IPS-18c (cell line): ENCODE measurements around the gene PAPPA2.

Experiments used
- H3K4me3 ChIP-seq: 2 replicates; pipeline ENCODE4 v1.7.0; 2013; ENCODE audit warnings: low read depth, mild to moderate bottlenecking, low read length, moderate library complexity; ENCODE audit not compliant: insufficient read depth
- H3K9me3 ChIP-seq: one replicate; pipeline ENCODE4 v1.6.1; 2013; ENCODE audit warnings: mild to moderate bottlenecking, low read length, moderate library complexity; ENCODE audit not compliant: control insufficient read depth, insufficient read depth

PAPPA2 gene

GRCh38 chr1:176479971-176480370, 17.0 kb downstream of the PAPPA2 start:
- no peaks in the 10 kb centered on the region for H3K9me3 ChIP-seq
- H3K4me3 ChIP-seq, result no peak overlapping the region

- no peak overlapping the region for H3K4me3 ChIP-seq
- H3K9me3 ChIP-seq, result no peaks in the 10 kb centered on the region
Measured at GRCh38 chr1:176480750-176481149, 17.8 kb downstream of the PAPPA2 start.

GRCh38 chr1:176485083-176485482, 22.1 kb downstream of the PAPPA2 start:
- Histone ChIP-seq H3K4me3 (no peak overlapping the region), H3K9me3 (no peaks in the 10 kb centered on the region)

- Histone ChIP-seq H3K9me3 (no peaks in the 10 kb centered on the region), H3K4me3 (no peak overlapping the region)
Measured at GRCh38 chr1:176494436-176494835, 31.5 kb downstream of the PAPPA2 start.

- no peaks in the 10 kb centered on the region for H3K9me3 ChIP-seq
- H3K4me3 ChIP-seq, result no peak overlapping the region
Measured at GRCh38 chr1:176499671-176500070, 36.7 kb downstream of the PAPPA2 start.

DNA sequence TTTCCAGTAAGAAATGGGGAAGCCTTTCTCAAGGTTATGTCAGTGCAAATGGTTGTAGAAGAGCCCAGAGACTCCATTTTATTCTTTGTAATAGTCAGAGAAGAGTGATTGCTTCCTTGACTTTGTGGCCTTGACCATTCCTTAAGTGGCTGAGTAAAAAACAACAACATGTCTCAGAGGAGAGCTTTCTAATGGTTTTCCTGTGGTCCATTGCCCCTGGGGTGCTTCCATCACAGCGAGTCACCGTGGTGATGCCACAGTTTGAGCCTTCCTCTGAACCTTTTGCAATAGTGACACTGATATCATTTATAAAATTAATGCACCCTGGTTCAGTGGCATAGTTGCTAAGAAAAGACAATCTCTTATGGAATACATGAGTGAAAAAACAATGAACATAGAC, 38.6 kb downstream of the PAPPA2 start:
- Histone ChIP-seq H3K9me3 (no peaks in the 10 kb centered on the region), H3K4me3 (no peak overlapping the region)

- Histone ChIP-seq H3K4me3 (no peak overlapping the region), H3K9me3 (no peaks in the 10 kb centered on the region)
Measured at GRCh38 chr1:176504848-176505553, 42.0 kb downstream of the PAPPA2 start.

GRCh38 chr1:176512966-176513365, 50.0 kb downstream of the PAPPA2 start:
- no peak overlapping the region for H3K4me3 ChIP-seq
- H3K9me3 ChIP-seq, result peaks cover 2% of the 10 kb centered on the region

DNA sequence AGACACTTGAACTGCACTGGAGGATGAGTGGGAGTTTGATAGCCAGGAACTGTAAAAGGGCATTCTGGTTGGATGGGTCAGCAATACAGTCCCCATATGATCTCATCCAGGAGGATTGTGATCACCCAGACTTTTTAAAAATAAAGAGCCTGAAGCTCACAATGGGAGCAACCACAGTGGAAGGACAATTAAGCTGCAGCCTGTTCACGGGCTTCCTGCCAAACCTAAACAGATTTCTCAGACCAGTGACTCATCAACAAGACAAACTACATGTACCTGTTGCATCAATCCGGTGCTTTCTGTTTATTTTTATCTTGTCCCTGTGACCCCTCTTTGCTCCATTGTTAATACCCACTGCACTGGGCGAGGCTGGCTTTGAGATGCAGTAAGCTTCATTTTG, 52.3 kb downstream of the PAPPA2 start:
- Histone ChIP-seq H3K9me3 (peaks cover 2% of the 10 kb centered on the region), H3K4me3 (no peak overlapping the region)

DNA sequence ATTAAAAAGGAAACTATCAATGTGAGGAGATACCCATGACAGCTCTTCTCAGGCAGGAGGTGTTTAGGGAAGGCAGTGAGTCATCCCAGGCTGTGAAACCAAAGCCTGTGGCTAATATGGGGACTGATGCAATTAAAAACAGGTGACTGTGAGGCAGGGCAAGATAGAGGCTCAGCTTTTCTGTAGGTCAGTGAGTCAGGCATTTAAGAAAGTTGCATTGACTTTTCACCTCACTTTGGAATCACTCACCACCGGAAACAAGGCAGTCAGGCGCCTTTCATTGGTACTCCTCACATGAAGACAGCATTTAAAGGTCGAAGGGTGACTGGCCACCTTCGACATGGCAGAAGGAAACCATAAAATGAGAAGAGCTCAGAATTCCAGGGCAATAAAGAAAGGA, 54.5 kb downstream of the PAPPA2 start:
- H3K9me3 ChIP-seq, result peaks cover 2% of the 10 kb centered on the region
- no peak overlapping the region for H3K4me3 ChIP-seq

DNA sequence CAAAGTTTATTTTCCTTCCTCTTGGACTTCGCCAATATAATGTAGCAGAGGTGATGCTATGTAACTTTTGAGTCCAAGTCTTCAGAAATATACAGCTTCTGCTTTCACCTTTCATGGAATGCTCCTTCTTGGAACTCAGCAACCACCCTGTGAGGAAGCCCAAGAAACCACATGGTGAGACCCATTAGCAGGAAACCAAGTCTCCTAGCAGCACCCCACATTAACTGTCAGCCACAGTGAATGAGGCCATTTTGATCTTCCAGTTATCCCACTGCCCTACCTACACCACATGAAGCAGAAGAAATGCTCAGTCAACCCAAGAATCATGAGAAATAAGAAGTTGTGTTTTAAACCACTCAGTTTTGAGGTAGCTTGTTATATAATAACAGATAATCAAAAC, 58.2 kb downstream of the PAPPA2 start:
- Histone ChIP-seq H3K4me3 (no peak overlapping the region), H3K9me3 (peaks cover 2% of the 10 kb centered on the region)

DNA sequence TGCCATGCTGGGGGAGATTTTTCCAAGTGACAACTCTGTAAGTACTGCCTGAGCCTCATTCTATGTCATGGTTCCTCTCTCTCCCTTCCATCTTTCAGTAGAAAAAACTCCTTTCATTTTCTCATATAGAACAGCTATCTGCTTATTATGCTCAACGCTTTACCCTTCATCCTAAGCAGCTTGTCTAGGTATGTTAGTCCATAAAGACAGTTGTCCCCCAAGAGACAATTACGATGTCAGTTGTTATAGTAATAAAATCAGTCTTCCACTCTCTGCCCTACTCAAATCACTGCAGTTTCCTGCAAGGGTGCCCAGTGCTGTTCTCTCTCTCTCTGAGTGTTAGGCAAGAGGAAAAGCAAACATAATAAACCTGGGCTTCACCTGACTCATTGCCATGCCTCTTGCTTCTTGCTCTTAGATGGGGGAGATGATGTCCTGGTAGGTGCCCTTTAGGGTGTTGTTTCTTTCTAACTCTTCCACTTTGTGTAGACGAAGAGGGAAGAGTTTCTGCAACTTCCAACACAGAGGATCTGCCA, 59.4 kb downstream of the PAPPA2 start:
- no peak overlapping the region for H3K4me3 ChIP-seq
- peaks cover 2% of the 10 kb centered on the region for H3K9me3 ChIP-seq

GRCh38 chr1:176529395-176530090, 66.6 kb downstream of the PAPPA2 start:
- no peak overlapping the region for H3K4me3 ChIP-seq
- peaks cover 2% of the 10 kb centered on the region for H3K9me3 ChIP-seq

DNA sequence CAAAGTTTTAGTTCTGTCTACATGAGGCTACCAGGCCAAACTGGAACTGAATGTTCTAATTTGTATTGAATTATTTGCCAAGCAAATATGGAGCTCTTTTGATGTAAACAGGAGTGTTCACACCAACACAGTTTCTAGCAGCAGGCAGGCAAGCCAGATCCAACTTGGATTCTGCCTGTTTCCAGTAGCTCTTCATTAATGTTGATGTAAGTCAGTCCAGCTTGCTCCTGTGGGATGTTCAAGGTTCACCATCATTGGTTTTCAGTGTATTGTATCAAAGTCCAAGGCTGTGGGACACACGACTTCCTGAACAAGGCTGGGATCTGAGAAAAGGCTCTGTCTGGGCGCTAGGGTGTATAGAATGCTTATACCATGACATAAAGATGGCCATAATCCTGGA, 68.1 kb downstream of the PAPPA2 start:
- Histone ChIP-seq H3K9me3 (no peaks in the 10 kb centered on the region), H3K4me3 (no peak overlapping the region)

DNA sequence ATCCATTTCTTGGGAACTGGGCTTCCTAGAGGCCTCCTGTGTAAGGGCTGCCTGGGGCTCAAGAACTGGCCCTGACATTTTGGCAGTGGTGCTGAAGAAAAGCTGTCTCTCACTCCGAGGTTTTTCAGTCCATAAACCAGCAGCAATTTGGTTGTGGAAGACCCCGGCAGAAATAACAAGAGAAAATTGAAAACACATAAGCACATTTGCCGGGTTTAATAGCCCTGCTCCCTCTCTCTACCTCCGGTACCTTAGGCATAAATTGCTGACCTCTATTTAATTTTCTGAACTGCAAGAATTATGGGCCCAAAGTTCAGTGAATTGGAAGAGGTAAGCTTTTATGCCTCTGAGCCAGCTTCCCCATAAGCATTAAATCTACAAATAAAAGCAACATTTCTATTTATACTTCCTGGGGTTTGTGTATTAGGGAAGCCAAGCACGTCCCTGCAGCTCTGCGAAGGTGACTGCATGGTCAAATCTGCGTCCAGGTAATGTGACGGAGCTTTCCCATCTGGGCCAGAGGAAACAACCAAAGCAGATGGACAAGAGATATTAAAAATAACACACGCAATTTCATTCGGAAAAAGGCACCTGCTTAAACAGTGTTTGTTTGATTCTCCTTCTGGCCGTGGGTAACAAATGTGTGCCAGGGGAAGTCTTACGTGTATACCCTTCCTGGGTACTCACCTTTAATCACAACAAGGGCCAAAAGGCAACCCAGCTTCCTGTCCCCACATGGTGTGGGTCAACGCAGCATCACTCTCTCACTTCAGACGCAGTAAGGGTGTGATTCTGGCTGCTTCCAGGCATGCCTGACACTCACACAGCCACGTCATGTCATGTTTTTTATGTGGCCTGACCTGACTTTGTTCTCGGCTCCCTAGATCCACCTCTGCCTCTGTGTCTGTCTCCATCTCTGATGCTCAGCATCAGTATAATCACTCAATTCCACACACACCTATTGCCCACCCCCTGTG, 69.2 kb downstream of the PAPPA2 start:
- Histone ChIP-seq H3K9me3 (no peaks in the 10 kb centered on the region), H3K4me3 (no peak overlapping the region)

DNA sequence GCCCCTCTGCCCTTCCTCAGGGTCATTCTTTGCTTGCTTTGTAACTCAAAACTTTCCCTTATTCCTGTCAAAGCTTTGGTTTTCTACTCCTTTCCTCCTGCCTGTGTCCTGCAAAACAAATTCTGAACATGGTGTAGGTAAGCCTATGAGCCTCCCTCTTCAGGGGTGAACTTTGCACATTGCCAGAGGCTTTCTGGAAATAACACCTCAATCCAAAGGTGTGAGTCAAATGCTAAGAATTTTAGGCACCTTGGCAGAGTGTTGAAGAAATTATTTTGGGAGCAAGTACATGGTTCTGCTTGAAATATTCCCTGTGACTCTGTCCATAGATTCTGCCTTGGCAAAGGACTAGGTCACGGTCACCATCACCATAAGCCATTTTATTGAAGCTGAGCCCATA, 70.0 kb downstream of the PAPPA2 start:
- H3K4me3 ChIP-seq, result no peak overlapping the region
- H3K9me3 ChIP-seq, result no peaks in the 10 kb centered on the region

DNA sequence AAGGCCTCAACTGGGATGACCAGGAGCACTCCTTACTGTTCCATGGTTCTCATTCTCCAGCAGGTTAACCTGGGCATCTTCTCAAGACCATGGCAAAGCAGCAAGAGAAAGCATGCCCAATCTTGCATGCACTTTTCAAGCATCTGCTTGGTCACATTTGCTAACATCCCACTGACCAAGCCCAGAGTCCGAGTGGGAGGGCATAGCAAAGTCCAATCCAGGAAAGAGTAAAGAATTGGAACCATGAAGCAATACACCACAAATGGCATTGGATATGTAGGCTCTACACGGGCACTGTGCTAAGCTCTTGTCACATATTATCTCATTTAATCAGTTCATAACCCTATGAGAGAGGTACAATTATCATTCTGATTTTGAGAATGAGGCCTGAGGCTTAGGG, 73.6 kb downstream of the PAPPA2 start:
- H3K9me3 ChIP-seq, result no peaks in the 10 kb centered on the region
- H3K4me3 ChIP-seq, result no peak overlapping the region
